GM12872 (cell line): Measurements from ENCODE around the gene ETV7.

Source experiments
- CTCF ChIP-seq: IDR thresholded peaks from 3 replicates; pipeline ENCODE4 v1.5.1; 2011; ENCODE audit warnings: low read depth, mild to moderate bottlenecking, low read length, moderate library complexity; ENCODE audit not compliant: insufficient read depth

The ETV7 gene

GRCh38 chr6:36382976-36383375, 4.5 kb downstream of the ETV7 start:
- TF ChIP-seq CTCF: no peak

- TF ChIP-seq CTCF: no peak
Measured at GRCh38 chr6:36381502-36382389, 5.7 kb downstream of the ETV7 start.

- no peak for TF ChIP-seq CTCF
Measured at GRCh38 chr6:36380166-36380565, 7.3 kb downstream of the ETV7 start.

GRCh38 chr6:36378936-36379335, 8.5 kb downstream of the ETV7 start:
- no peak for TF ChIP-seq CTCF

- TF ChIP-seq CTCF: no peak
Measured at GRCh38 chr6:36378243-36378920, 9.1 kb downstream of the ETV7 start.

- no peak for TF ChIP-seq CTCF
Measured at GRCh38 chr6:36377594-36377993, 9.9 kb downstream of the ETV7 start.

- TF ChIP-seq CTCF: no peak
Measured at GRCh38 chr6:36376742-36377141, 10.7 kb downstream of the ETV7 start.
